ENCODE data around the gene SLF2.

The SLF2 gene

GRCh38 chr10:101002456-101002855, 89.7 kb downstream of the SLF2 start:
- no peak for DNase-seq

DNA sequence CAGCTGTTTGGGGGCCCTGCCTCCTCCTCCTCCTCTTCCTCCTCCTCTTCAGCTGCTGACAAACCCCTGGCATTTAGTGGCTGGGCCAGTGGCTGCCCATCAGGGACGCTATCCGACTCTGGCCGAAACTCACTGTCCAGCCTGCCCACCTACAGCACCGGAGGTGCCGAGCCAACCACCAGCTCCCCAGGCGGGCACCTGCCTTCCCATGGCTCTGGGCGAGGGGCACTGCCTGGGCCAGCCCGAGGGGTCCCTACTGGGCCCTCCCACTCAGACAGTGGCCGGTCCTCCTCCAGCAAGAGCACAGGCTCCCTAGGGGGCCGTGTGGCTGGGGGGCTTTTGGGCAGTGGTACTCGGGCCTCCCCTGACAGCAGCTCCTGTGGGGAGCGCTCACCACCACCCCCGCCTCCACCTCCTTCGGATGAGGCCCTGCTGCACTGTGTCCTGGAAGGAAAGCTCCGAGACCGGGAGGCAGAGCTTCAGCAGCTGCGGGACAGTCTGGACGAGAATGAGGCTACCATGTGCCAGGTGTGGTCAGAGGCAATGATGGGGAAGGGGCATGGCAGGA, 91.0 kb downstream of the SLF2 start:
- no peak for DNase-seq

DNA sequence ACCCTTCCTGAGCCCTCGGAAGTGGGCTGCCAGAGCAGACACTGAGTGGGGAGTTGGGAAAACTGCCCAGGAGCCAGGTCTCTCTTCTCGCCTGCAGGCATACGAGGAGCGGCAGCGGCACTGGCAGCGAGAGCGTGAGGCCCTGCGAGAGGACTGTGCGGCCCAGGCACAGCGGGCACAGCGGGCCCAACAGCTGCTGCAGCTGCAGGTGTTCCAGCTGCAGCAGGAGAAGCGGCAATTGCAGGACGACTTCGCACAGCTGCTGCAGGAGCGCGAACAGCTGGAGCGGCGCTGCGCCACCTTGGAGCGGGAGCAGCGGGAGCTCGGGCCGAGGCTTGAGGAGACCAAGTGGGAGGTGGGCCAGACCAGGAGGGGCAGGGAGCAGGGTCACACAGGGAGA, 92.6 kb downstream of the SLF2 start:
- DNase-seq: no peak

- no peak for DNase-seq
Measured at GRCh38 chr10:101005869-101006567, 93.3 kb downstream of the SLF2 start.

GRCh38 chr10:101006593-101007098, 93.9 kb downstream of the SLF2 start:
- DNase-seq: no peak

GRCh38 chr10:101007099-101007711, 94.4 kb downstream of the SLF2 start:
- no peak for DNase-seq

DNA sequence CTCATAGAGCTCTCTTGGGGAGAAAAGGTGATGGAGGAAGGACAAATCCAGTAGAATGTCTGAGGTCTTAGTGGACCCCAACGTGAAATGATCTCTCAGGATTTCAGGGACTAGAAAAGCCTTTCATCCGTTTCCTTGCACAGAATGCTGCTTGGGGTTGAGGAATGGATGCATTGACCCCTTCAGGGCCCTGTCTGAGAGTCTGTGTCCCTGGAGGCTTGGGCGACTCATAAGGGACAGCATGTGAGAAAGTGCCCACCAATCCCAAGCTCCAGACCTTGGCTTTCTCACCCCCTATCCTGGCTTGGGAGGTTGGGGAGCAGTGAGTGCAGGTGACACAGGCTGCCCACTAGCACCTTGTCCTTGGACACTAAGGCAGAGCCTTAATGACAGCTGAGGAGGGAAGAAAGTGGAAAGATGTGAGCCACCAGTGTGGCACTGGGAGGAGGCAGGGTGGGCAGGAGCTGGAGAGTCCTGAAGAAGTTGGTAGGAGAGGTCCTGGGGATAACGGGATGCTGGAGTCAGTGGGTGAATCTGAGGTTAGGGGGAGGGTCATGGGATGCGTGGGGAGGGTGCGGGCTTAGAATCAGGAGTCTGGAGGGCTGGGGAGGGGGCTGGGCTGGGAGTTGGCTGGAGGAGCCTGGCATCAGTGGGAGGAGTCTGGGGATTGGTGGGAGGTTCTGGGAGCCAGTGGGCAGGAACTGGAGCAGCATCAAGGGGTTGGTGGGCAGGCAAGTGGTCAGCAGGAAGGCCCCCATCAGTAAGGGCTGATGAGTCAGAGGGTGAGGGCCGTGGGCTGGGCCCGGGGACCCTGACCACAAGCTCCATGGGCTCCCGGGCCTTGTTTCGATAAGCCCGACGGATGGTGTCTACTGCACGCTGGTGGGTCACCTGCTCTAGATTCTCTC, 95.4 kb downstream of the SLF2 start:
- DNase-seq: no peak

DNA sequence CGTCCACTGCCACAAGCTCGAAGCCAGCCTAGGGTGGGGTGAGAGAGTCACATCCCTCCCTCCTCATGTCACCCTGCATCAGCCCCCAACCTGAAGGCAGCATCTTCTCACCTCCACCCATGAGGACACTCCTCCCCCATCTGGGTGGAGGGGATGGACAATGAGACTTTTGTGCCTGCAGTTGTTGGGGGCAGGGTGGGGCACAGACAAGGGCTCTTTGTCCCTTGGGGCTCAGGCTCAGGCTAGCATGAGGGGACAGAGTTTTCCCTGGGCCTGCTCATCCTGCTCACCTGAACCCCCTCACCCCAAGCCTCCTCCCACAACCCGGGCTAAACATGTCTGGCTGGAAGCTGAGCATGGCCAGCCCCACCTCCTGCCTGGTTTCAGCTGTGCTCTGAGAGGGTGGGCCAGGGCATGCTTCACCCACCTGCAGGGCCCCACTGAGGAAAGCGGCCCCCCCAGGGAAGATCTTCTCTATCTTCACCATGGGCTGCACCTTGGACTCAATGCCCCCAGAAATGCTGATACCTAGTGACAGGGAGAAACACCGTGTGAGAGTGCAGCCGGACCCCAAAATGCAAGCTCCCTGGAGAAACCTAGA, 96.2 kb downstream of the SLF2 start:
- no peak for DNase-seq

GRCh38 chr10:101010329-101010728, 97.6 kb downstream of the SLF2 start:
- no peak for DNase-seq

DNA sequence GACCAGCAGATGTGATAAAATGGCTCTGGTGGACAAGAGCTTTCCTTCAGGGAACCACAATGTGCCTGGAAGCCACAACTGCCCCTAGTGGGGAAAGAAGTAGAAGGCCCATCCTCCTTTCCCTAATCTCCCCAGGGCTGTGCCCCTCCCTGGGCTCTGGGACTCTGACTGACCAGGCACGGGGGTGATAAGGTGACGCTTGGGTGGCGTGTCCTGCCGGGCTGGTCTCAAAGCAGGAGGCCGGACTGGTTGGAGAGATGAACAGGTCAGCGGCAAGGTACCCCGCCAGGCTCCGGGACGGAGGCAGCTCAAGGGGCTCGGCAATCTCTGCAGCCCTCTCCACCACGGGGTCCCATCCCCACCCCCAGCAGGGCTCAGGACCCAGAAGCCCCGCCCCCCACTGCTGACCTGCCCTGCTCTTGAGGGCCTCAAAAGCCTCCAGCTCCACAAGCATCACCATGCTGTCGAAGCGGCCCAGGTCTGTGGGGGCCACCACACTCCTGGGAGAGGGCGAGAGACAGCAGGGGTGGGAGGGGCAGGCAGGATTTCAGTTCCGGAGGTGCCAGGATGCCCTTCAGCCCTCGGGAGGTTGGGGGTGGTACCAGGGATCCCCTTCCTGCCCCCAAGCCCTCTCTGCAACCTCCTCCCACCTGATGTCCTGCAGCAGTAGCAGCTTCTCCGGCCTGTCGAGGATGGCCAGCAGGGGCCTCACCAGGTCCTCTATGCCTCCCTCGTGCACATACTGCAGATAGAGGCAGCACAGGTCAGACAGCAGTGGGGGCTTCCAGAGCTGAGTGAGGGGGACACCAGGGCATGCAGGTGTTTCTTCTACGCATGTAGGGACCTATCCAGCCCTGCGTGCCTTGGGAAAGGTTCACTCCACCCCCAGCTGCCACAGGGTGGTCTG, 99.0 kb downstream of the SLF2 start:
- no peak for DNase-seq

DNA sequence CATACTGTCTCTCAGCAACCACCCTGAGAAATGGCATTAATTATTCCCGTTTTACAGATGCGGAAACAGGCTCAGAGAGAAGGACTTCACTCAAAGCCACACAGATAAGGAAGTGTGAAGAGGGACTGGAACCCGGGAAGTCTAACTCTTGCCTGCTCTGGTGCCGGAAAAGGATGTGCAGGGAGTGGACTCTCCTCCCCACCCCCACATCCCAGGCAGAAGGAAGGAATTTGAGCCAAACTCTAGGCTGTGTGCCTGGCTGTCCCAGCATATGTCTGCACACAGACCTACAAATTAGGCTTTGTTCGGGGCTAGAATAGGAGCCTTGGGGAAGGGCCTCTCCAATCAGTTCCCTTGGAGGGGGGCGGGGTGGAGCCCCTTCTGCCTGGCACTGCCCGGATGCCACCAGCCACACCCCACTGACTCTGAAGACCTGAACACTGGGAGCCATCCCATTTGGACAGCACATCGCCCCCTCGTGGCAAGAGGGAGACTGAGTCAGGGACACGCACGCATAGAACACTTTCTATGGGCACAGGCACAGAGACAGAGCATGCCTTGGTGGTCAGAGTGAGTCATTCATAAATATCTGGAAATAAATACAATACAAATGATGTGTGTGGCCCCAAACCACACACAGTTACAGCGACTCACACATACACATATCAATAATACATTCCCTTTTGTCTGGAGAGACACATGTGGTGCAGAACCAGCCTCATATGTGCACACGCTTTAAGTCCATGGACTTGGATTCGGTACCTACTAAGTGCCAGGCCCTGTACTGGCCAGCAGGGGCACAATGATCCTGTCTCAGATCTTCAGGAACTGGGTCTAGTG, 100.0 kb downstream of the SLF2 start:
- DNase-seq: peak; percentile 18

DNA sequence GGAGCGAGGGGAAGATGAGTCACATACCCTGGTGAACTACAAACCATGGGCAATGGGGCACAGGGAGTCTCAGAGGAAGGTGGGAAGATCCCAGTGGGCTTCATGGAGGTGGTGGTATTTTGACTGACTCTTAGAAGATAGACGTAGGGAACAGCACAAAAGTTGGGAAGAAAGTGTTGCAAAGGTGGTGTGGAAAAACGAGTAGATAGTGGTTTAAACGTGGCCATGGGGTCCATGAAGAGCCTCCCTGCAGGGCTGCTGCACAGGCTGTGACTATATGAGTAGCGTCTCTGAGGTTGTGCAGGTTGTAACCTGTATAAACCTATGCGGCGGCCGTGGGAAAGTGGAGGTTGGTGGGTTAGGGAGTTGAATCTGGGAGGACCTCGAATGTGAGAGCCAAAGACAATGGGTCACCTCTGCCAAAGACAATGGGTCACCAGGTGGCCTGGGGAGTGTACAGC, 100.6 kb downstream of the SLF2 start:
- no peak for DNase-seq

- no peak for DNase-seq
Measured at GRCh38 chr10:101014230-101014884, 101.6 kb downstream of the SLF2 start.
